B cell (primary cell): Measurements from ENCODE around the gene STARD9. TPM values are rescaled to one million over a fixed set of nuclear protein-coding genes. Genes with fewer than 3 reads are reported as not detected.

Experiments
- ATAC-seq: fragments of 200-7000 bp; cut with Tn5 transposase; one replicate; pipeline ENCODE4 v1.10.0; 2021; ENCODE audit warnings: low read depth, mild to moderate bottlenecking, moderate number of reproducible peaks, moderate library complexity
- CTCF ChIA-PET: fragments of 350-600 bp; sonication (Branson Sonifier 250); formaldehyde crosslinking; loops from one replicate; lab custom pipeline; 2021; ENCODE audit warnings: antibody characterized with exemption, inconsistent platforms; lab: Charles Lee
- POLR2A ChIA-PET: fragments of 350-600 bp; sonication (Branson Sonifier 250); formaldehyde crosslinking; loops from one replicate; lab custom pipeline; 2021; ENCODE audit warnings: antibody characterized with exemption; lab: Charles Lee
- DNase-seq: peaks from one replicate; pipeline ENCODE4 v3.0.0; 2013
- H2AFZ ChIP-seq: 2 replicates; pipeline ENCODE4 v1.6.1; 2012; ENCODE audit warnings: mild to moderate bottlenecking, low read depth, low read length; ENCODE audit not compliant: insufficient read depth, poor library complexity, severe bottlenecking
- H3K27ac ChIP-seq, 2 donors: 1 replicate in 1 of 2; 2 replicates in 1 of 2; pipeline ENCODE4 v1.5.1; 2012 to 2013; ENCODE audit warnings: low read length in 2 of 2, mild to moderate bottlenecking in 2 of 2, moderate library complexity in 1 of 2
- H3K27me3 ChIP-seq, 4 experiments: fragments of 200-600 bp in 1 of 4; sonication (generic) in 1 of 4; replicated peaks in 1 of 4; 1 replicate in 2 of 4; 2 replicates in 2 of 4; pipeline versions ENCODE4 v1.6.1 to v1.7.0; 2013 to 2016; ENCODE audit warnings: low read length in 3 of 4, mild to moderate bottlenecking in 2 of 4, mixed read lengths in 1 of 4, moderate library complexity in 1 of 4; ENCODE audit not compliant: insufficient read depth in 4 of 4, control insufficient read depth in 3 of 4; ENCODE audit errors: control extremely low read depth in 1 of 4
- H3K36me3 ChIP-seq, 2 experiments: replicated peaks in 1 of 2; 1 replicate in 1 of 2; 2 replicates in 1 of 2; pipeline versions ENCODE4 v1.6.1 to v1.7.1; 2013; ENCODE audit warnings: low read length in 1 of 2; ENCODE audit not compliant: insufficient read depth in 2 of 2, control insufficient read depth in 1 of 2; ENCODE audit errors: control extremely low read depth in 1 of 2, extremely low read depth in 1 of 2
- H3K4me1 ChIP-seq, 2 donors: fragments of 200-600 bp in 1 of 2; sonication (generic) in 1 of 2; 1 replicate in 1 of 2; 2 replicates in 1 of 2; pipeline versions ENCODE4 v1.5.1 to v1.6.1; 2013 to 2017; ENCODE audit warnings: low read length in 2 of 2; ENCODE audit not compliant: control insufficient read depth in 2 of 2, insufficient read depth in 2 of 2
- H3K4me2 ChIP-seq: replicated peaks from 2 replicates; pipeline ENCODE3; 2012; ENCODE audit warnings: mild to moderate bottlenecking, low read depth, low read length; ENCODE audit not compliant: poor library complexity, severe bottlenecking
- H3K4me3 ChIP-seq, 5 experiments: fragments of 200-600 bp in 1 of 5; sonication (generic) in 1 of 5; 1 replicate in 3 of 5; 2 replicates in 2 of 5; pipeline versions ENCODE4 v1.5.1 to v1.7.0; 2011 to 2016; ENCODE audit warnings: low read length in 4 of 5, mild to moderate bottlenecking in 4 of 5, low read depth in 2 of 5, control low read depth in 1 of 5, moderate library complexity in 1 of 5; ENCODE audit not compliant: insufficient read depth in 1 of 5; ENCODE audit errors: control extremely low read depth in 1 of 5, extremely low read depth in 1 of 5
- H3K79me2 ChIP-seq: fragments of 200-600 bp; sonication (generic); one replicate; pipeline ENCODE4 v1.6.0; 2016; ENCODE audit warnings: low read length; ENCODE audit not compliant: control insufficient read depth, insufficient read depth
- H3K9ac ChIP-seq: fragments of 200-600 bp; sonication (generic); 2 replicates; pipeline ENCODE4 v1.6.1; 2017; ENCODE audit warnings: mild to moderate bottlenecking, low read length, moderate library complexity
- H3K9me3 ChIP-seq, 3 donors: one replicate each; pipeline versions ENCODE4 v1.6.1 to v1.7.1; 2013; ENCODE audit warnings: low read length in 2 of 3; ENCODE audit not compliant: control insufficient read depth in 2 of 3, insufficient read depth in 1 of 3; ENCODE audit errors: control extremely low read depth in 1 of 3
- H4K20me1 ChIP-seq: 2 replicates; pipeline ENCODE4 v1.6.0; 2012; ENCODE audit warnings: mild to moderate bottlenecking, low read length; ENCODE audit not compliant: insufficient read depth, control insufficient read depth, poor library complexity, severe bottlenecking
- H3K27ac Mint-ChIP-seq: one replicate; pipeline ENCODE4 v1.8.0; 2021; ENCODE audit warnings: mixed read lengths
- H3K27me3 Mint-ChIP-seq: one replicate; pipeline ENCODE4 v1.8.0; 2021; ENCODE audit warnings: mixed read lengths
- H3K4me1 Mint-ChIP-seq: one replicate; pipeline ENCODE4 v1.8.0; 2021; ENCODE audit warnings: mixed read lengths
- H3K4me3 Mint-ChIP-seq: one replicate; pipeline ENCODE4 v1.8.0; 2021; ENCODE audit warnings: mixed read lengths
- H3K9me3 Mint-ChIP-seq: one replicate; pipeline ENCODE4 v1.8.0; 2022; ENCODE audit warnings: mixed read lengths; ENCODE audit not compliant: insufficient read depth
- EZH2 ChIP-seq: IDR thresholded peaks from 2 replicates; pipeline ENCODE4 v1.6.1; 2012; ENCODE audit warnings: borderline replicate concordance, low read depth, mild to moderate bottlenecking, moderate library complexity, low read length; ENCODE audit not compliant: insufficient read depth, poor library complexity, severe bottlenecking
- WGBS: methylation state at CpG from one replicate; pipeline ENCODE4 v1.1.5; 2013; ENCODE audit warnings: missing lambda C conversion rate; ENCODE audit not compliant: insufficient coverage; 5-methylcytosine and 5-hydroxymethylcytosine counted together
- intact Hi-C: fragments of 100-400 bp; cut with micrococcal nuclease; formaldehyde crosslinking; loops from one replicate; pipeline ENCODE4 v1.10.0; 2022
- polyA plus RNA-seq: library from polyadenylated mRNA; depleted of rRNA; stranded (reverse); fragments of >200 nt; gene quantifications from 2 replicates; pipeline ENCODE4 v1.2.3, GENCODE V29; 2012
- total RNA-seq, 2 donors: library from RNA; stranded (reverse); fragments of 120-200 nt in 1 of 2; gene quantifications; 1 replicate in 1 of 2; 2 replicates in 1 of 2; pipeline versions ENCODE4 v1.2.3 to v1.2.4, GENCODE V29; 2013 to 2022
- TF ChIP-seq, protein P1 (sequence below): fragments of 200-600 bp; IDR thresholded peaks from one replicate; pipeline ENCODE4 v1.8.0; 2022; ENCODE audit warnings: antibody characterized with exemption, mild to moderate bottlenecking

STARD9 gene
- total and polyA plus RNA-seq, 2 donors (not counting 1 experiment from before 2014, with no cell fraction given): 5.0 to 23.1 TPM

GRCh38 chr15:42549741-42550392 is 25.5 kb upstream of the STARD9 start:
- H4K20me1 ChIP-seq: no peaks in the 10 kb centered on the region
- WGBS: 60% methylated on average over 7 of the region's 12 CpGs
- H3K36me3 ChIP-seq: peaks cover 2 to 6% of the 10 kb centered on the region in 2 experiments
- intact Hi-C loops: loop anchor here (2.0 kb wide), 1 partner anchor 101 kb away; no protein-coding TSS in a partner anchor
- H3K9ac ChIP-seq: peak overlapping the region; percentile 22
- peaks cover 41% of the 10 kb centered on the region for H3K4me1 Mint-ChIP-seq
- ATAC-seq: no peak
- no peak overlapping the region for H3K27ac ChIP-seq
- no peaks in the 10 kb centered on the region for H3K27me3 Mint-ChIP-seq
- peaks cover 20 to 26% of the 10 kb centered on the region in 2 donors for H3K4me1 ChIP-seq
- peaks cover 71% of the 10 kb centered on the region for H3K79me2 ChIP-seq
- POLR2A ChIA-PET: interaction anchor here (0.7 to 2.1 kb wide), 2 partner anchors 25 to 277 kb away, joined by 3 to 9 read pairs; partner anchors contain the start of genes STARD9 and TMEM87A
- peak overlapping the region; percentile 97 for H3K4me2 ChIP-seq
- CTCF ChIA-PET: interaction anchor here (0.6 kb wide), 1 partner anchor 503 kb away, joined by 3 read pairs; no protein-coding TSS in a partner anchor
- peak overlapping the region; percentile 81 for H3K4me3 Mint-ChIP-seq
- H3K27ac Mint-ChIP-seq: peak overlapping the region; percentile 39
- H3K9me3 Mint-ChIP-seq: no peaks in the 10 kb centered on the region
- no peaks in the 10 kb centered on the region for H3K27me3 ChIP-seq
- H2AFZ ChIP-seq: peak overlapping the region; percentile 100
- TF ChIP-seq, protein P1, sequence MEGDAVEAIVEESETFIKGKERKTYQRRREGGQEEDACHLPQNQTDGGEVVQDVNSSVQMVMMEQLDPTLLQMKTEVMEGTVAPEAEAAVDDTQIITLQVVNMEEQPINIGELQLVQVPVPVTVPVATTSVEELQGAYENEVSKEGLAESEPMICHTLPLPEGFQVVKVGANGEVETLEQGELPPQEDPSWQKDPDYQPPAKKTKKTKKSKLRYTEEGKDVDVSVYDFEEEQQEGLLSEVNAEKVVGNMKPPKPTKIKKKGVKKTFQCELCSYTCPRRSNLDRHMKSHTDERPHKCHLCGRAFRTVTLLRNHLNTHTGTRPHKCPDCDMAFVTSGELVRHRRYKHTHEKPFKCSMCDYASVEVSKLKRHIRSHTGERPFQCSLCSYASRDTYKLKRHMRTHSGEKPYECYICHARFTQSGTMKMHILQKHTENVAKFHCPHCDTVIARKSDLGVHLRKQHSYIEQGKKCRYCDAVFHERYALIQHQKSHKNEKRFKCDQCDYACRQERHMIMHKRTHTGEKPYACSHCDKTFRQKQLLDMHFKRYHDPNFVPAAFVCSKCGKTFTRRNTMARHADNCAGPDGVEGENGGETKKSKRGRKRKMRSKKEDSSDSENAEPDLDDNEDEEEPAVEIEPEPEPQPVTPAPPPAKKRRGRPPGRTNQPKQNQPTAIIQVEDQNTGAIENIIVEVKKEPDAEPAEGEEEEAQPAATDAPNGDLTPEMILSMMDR: no peak
- no peak for TF ChIP-seq EZH2
- no peak for DNase-seq
- peaks cover 0 to 3% (median 0%) of the 10 kb centered on the region in 3 donors for H3K9me3 ChIP-seq
- H3K4me3 ChIP-seq: peak overlapping the region in 4 of 5 experiments; percentile 99 to 100 (median 99)

GRCh38 chr15:42553554-42553953 is 21.9 kb upstream of the STARD9 start:
- Histone ChIP-seq H3K4me1 (peaks cover 10 to 13% of the 10 kb centered on the region in 2 donors), H3K9me3 (peaks cover 0 to 3% (median 0%) of the 10 kb centered on the region in 3 donors), H3K9ac (no peak overlapping the region), H2AFZ (no peak overlapping the region), H3K4me2 (no peak overlapping the region), H3K36me3 (peaks cover 0 to 2% of the 10 kb centered on the region in 2 experiments), H4K20me1 (no peaks in the 10 kb centered on the region), H3K27me3 (no peaks in the 10 kb centered on the region), H3K27ac (no peak overlapping the region), H3K79me2 (peaks cover 68% of the 10 kb centered on the region), H3K4me3 (no peak overlapping the region)
- no CpG with 5 or more reads among the region's 1 CpG for WGBS
- no peaks in the 10 kb centered on the region for H3K9me3 Mint-ChIP-seq
- no peak for ATAC-seq
- TF ChIP-seq, protein P1: no peak
- TF ChIP-seq EZH2: no peak
- no peak for DNase-seq
- intact Hi-C loops: no loop called here
- H3K4me3 Mint-ChIP-seq: no peak overlapping the region
- peaks cover 19% of the 10 kb centered on the region for H3K4me1 Mint-ChIP-seq
- no peak overlapping the region for H3K27ac Mint-ChIP-seq
- CTCF ChIA-PET: no interaction called here
- POLR2A ChIA-PET: no interaction called here
- no peaks in the 10 kb centered on the region for H3K27me3 Mint-ChIP-seq
